Stomach smooth muscle (tissue), 2 donors: ENCODE results near the gene DBT.
A peak's percentile ranks its signal among the peaks of the same experiment; 100 is the strongest.
"Not testable (repeated sequence)": the region's sequence is repeated elsewhere in the genome, so short reads cannot be mapped to it uniquely, and the experiment has no call there.

Experiments used
- H3K27ac ChIP-seq: one replicate; pipeline ENCODE4 v1.7.0; 2013; ENCODE audit warnings: mild to moderate bottlenecking, low read length, inconsistent platforms
- H3K27me3 ChIP-seq, 2 donors: one replicate each; pipeline ENCODE4 v1.7.0; 2013; ENCODE audit warnings: low read length in 2 of 2; ENCODE audit not compliant: insufficient read depth in 2 of 2, control insufficient read depth in 1 of 2
- H3K36me3 ChIP-seq, 2 donors: one replicate each; pipeline ENCODE4 v1.7.0; 2013; ENCODE audit warnings: low read length in 2 of 2; ENCODE audit not compliant: control insufficient read depth in 2 of 2, insufficient read depth in 2 of 2
- H3K4me1 ChIP-seq: one replicate; pipeline ENCODE4 v1.7.0; 2013; ENCODE audit warnings: low read length; ENCODE audit not compliant: control insufficient read depth, insufficient read depth
- H3K4me3 ChIP-seq, 2 donors: one replicate each; pipeline ENCODE4 v1.7.0; 2013; ENCODE audit warnings: low read length in 2 of 2
- H3K9ac ChIP-seq, 2 donors: one replicate each; pipeline ENCODE4 v1.7.0; 2013; ENCODE audit warnings: low read length in 2 of 2, mild to moderate bottlenecking in 1 of 2
- H3K9me3 ChIP-seq, 2 donors: one replicate each; pipeline ENCODE4 v1.7.0; 2013; ENCODE audit warnings: low read length in 2 of 2; ENCODE audit not compliant: control insufficient read depth in 2 of 2
- donor health status: healthy.
- donor health status: Pancreatic carcinoma.

Gene DBT

DNA sequence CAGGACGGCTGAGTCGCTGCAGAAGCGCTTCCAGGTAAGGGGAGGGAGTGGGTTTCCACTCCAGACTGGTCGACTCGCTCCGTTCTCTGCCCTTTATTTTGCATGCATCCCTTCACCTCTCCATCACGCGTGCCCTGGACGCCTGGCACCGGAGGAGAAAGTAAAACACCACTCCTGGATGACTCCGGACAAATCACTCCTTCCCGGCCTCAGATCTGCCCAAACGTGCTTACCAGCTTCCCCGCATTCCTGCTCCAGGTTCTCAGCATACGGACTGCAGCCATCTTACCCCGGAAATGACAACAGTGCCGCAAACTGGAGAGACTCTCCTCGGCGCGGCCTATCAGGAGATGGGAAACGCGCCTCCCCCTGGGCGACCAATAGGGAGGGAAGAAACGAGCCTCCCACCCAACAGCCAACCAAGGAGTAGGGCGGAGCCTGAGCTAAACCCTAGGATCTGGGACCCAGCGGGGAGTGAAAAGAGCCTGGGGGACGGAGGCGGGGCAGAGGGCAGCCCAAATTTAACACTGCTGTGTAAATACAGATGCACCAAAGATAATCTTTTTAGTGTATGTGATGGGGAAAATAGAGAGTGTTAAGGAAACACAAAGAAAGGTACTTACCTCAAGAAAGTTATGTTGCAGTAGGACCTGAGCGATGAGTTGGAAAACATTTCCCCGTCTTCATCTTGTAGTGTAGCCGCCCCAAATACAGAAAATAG is at the start of gene DBT:
TSS of gene DBT (minus strand) at position 298 of the 721 bp plus-strand sequence. CDS start at position 284, 14 bp downstream.
- peak within 1 kb of the TSS; percentile 92 for H3K27ac ChIP-seq
- peaks cover 8% of the 10 kb centered on the region for H3K4me1 ChIP-seq
- H3K4me3 ChIP-seq: peak within 1 kb of the TSS; percentile 87 to 97
- H3K27me3 ChIP-seq: no peaks in the 10 kb centered on the region
- H3K36me3 ChIP-seq: no peaks in the 10 kb centered on the region
- H3K9ac ChIP-seq: peak within 1 kb of the TSS; percentile 84 to 96
- no peaks in the 10 kb centered on the region for H3K9me3 ChIP-seq

DNA sequence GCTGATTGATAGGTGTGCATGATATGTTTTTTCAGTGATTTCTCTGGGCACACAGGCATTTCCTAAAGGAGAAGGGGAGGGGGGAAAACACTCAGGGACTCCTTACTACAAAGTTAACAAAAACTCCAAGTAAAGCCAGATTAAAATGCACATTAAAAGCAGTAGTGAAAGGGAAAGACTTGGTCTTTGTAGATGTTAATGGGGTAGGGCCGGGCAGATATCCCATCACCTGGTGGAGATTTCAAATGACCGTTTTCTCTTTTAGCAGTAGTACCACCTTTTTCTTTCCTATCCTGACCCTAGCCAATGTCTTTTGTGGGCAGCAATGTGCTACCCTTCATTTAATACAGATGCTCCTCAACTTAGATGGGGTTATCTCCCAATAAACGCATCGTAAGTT is 48.9 kb upstream of the DBT start:
- Histone ChIP-seq H3K9me3 (no peaks in the 10 kb centered on the region), H3K27me3 (no peaks in the 10 kb centered on the region), H3K27ac (no peak overlapping the region), H3K4me3 (no peak overlapping the region), H3K9ac (no peak overlapping the region), H3K4me1 (no peaks in the 10 kb centered on the region), H3K36me3 (no peaks in the 10 kb centered on the region)

- not testable (repeated sequence) for H3K4me1 ChIP-seq, H3K27me3 ChIP-seq, H3K36me3 ChIP-seq, H3K9ac ChIP-seq, H3K4me3 ChIP-seq, H3K9me3 ChIP-seq, H3K27ac ChIP-seq
These were observed 47.4 kb upstream of the DBT start for GRCh38 chr1:100296997-100297396.

DNA sequence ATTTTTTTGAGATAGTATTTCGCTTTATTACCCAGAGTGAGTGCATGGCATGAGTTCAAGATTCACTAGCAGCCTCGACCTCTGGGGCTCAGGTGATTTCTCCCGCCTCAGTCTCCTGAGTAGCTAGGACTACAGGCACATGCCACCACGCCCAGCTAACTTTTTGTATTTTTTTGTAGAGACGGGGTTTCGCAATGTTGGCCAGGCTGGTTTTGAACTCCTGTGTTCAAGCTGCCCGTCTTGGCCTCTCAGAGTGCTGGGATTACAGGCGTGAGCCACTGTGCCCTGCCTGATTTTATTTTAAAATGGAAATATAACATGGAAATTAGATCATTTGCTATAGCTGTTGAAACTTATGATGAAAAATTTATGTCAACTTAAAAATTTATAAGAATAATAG is 46.5 kb upstream of the DBT start:
- Histone ChIP-seq H3K36me3 (peaks cover 2 to 3% of the 10 kb centered on the region in 2 donors), H3K4me1 (no peaks in the 10 kb centered on the region), H3K9me3 (no peaks in the 10 kb centered on the region), H3K4me3 (no peak overlapping the region), H3K27ac (no peak overlapping the region), H3K27me3 (no peaks in the 10 kb centered on the region), H3K9ac (no peak overlapping the region)

DNA sequence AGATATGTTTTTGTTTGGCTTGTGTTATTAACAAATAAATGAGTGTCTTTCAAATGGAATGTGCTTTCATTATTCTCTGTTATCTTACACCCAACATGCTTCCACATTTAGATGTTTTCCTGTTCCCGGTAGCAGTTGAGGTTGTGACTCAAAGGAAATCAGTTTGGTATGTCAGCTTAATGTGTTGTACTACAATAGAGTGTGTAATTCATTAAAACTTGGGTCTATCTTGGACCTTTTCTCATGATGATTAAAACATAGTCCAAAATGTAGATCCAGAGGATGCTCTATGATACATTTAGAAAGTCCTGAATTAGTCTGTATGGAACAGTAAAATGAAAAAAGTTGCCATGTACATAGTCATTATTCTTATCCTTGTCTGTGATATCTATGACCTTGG is 43.1 kb upstream of the DBT start:
- no peaks in the 10 kb centered on the region for H3K27me3 ChIP-seq
- no peak overlapping the region for H3K9ac ChIP-seq
- H3K27ac ChIP-seq: no peak overlapping the region
- no peak overlapping the region for H3K4me3 ChIP-seq
- H3K36me3 ChIP-seq: peaks cover 10 to 13% of the 10 kb centered on the region in 2 donors
- H3K9me3 ChIP-seq: no peaks in the 10 kb centered on the region
- H3K4me1 ChIP-seq: no peaks in the 10 kb centered on the region

GRCh38 chr1:100290291-100290690 is 40.7 kb upstream of the DBT start:
- Histone ChIP-seq H3K27me3 (no peaks in the 10 kb centered on the region), H3K4me1 (no peaks in the 10 kb centered on the region), H3K9ac (no peak overlapping the region), H3K36me3 (peaks cover 18 to 22% of the 10 kb centered on the region in 2 donors), H3K4me3 (no peak overlapping the region), H3K27ac (no peak overlapping the region), H3K9me3 (no peaks in the 10 kb centered on the region)

DNA sequence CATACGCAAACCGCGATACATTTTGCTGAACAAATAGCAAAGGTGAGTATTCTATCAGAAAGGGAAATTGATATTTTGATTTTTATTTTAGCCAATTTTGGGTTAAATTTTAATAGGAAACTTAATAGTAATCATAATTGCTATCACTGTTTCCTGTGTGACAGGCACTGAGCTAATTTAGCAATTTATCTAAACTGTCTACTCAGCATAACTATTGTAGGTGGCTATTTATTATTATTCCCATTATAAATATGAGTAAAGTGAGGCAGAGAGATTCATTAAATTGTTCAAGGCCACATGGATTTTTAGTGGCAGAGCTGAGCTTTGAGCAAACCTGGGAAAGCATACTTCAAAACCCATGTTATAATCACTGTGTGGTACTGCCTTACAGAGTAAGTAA is 37.5 kb upstream of the DBT start:
- H3K36me3 ChIP-seq: peaks cover 23 to 26% of the 10 kb centered on the region in 2 donors
- no peaks in the 10 kb centered on the region for H3K9me3 ChIP-seq
- H3K27me3 ChIP-seq: no peaks in the 10 kb centered on the region
- no peak overlapping the region for H3K27ac ChIP-seq
- no peak overlapping the region for H3K9ac ChIP-seq
- H3K4me1 ChIP-seq: no peaks in the 10 kb centered on the region
- no peak overlapping the region for H3K4me3 ChIP-seq

- Histone ChIP-seq H3K4me3 (no peak overlapping the region), H3K9me3 (no peaks in the 10 kb centered on the region), H3K4me1 (no peaks in the 10 kb centered on the region), H3K27me3 (no peaks in the 10 kb centered on the region), H3K9ac (no peak overlapping the region), H3K36me3 (peaks cover 19 to 24% of the 10 kb centered on the region in 2 donors), H3K27ac (no peak overlapping the region)
These were observed 35.0 kb upstream of the DBT start for GRCh38 chr1:100284591-100284990.

GRCh38 chr1:100279954-100280682 is 30.5 kb upstream of the DBT start:
- H3K9ac ChIP-seq: no peak overlapping the region
- H3K36me3 ChIP-seq: peaks cover 18 to 31% of the 10 kb centered on the region in 2 donors
- H3K4me3 ChIP-seq: no peak overlapping the region
- no peaks in the 10 kb centered on the region for H3K4me1 ChIP-seq
- H3K9me3 ChIP-seq: no peaks in the 10 kb centered on the region
- H3K27me3 ChIP-seq: no peaks in the 10 kb centered on the region
- H3K27ac ChIP-seq: no peak overlapping the region

DNA sequence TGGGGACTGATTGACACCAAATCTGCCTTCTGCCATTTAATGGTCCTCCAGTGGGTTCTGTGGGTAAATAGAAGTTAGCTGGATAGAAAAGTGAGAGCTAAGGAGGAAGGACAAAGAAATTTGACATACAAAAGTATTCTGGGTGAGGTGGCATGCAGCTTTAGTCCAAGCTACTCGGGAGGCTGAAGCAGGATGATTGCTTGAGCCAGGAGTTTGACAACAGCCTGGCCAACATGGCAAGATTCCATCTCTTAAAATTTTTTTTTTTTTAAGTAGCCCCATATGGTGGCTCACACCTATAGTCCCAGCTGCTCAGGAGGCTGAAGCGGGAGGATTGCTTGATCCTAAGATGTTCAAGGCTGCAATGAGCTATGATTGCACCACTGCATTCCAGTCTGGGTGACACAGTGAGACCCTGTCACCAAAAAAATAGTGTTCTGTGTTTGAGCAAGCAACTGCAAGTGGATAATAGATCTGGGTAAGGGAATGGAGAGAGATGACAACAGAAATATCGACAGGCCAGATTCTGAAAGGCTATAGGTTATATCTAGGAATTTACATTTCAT is 29.8 kb upstream of the DBT start:
- no peak overlapping the region for H3K27ac ChIP-seq
- H3K27me3 ChIP-seq: no peaks in the 10 kb centered on the region
- H3K4me1 ChIP-seq: no peaks in the 10 kb centered on the region
- H3K9ac ChIP-seq: no peak overlapping the region
- peaks cover 15 to 29% of the 10 kb centered on the region in 2 donors for H3K36me3 ChIP-seq
- no peak overlapping the region for H3K4me3 ChIP-seq
- no peaks in the 10 kb centered on the region for H3K9me3 ChIP-seq

DNA sequence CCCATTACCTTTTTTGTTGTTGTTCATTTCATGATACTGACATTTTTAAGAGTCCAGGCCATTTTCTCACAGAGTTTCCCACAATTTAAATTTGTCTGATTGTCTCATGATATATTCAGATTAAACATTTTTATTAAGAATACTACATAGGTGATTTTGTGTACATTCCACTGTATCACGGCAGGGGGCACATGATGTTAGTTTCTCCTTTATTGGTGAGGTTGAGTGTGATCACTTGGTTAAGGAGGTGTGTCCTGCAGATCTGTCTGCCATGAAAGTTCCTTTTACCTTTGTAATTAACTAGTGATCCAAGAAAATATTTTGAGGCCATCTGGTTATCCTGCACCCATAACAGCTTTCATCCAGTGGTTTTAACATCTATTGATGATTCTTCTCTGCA is 28.2 kb upstream of the DBT start:
- Histone ChIP-seq H3K36me3 (peaks cover 22 to 38% of the 10 kb centered on the region in 2 donors), H3K27me3 (no peaks in the 10 kb centered on the region), H3K27ac (no peak overlapping the region), H3K4me3 (no peak overlapping the region), H3K9me3 (no peaks in the 10 kb centered on the region), H3K9ac (no peak overlapping the region), H3K4me1 (no peaks in the 10 kb centered on the region)
